Hematopoietic multipotent progenitor cell treated with erythropoietin and hydrocortisone succinate and interleukin-3 and kit ligand, for 4 days (in vitro differentiated cells): ENCODE results near the gene SCN8A.

ENCODE experiments used
- DNase-seq: peaks from one replicate; pipeline ENCODE4 v3.0.0-alpha.2; 2015

The SCN8A gene

DNA sequence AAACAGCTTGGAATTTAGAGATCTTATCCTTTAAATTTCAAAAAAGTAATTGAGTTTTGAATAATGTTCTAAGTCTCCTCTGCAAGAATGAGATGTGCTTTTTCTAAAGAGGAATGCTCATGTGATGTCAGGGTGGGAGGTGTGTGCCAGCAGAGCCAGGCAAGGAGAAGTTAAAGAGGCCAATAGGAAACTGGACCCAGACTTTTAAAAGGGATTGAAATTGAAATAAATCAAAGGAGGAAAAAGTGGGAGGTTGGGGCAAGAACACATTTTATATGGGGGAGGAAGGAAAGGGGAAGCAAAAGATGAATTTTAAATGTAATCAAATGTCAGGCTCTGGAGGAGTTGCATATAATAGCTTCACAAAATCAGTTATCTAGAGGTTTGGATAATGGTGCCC lies 131.4 kb downstream of the SCN8A start:
- no peak for DNase-seq

DNA sequence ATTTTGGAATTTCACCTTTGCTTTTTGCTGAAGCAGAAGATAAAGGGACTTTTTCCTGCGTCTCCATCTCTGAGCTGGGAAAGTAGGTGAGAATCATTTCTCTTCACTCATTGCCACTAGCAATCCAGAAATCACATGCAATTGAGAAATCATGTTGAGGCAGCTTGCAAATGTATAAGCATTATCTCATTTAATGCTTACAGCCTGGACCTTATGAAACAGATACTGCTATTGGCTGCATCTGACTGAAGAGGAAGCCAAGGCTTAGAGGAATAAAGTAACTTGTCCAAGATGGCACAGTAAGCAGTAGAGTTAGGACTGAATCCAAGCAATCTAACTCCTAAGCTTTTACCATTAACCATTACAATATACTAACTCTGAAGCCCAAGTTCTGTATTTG lies 135.1 kb downstream of the SCN8A start:
- DNase-seq = no peak

DNA sequence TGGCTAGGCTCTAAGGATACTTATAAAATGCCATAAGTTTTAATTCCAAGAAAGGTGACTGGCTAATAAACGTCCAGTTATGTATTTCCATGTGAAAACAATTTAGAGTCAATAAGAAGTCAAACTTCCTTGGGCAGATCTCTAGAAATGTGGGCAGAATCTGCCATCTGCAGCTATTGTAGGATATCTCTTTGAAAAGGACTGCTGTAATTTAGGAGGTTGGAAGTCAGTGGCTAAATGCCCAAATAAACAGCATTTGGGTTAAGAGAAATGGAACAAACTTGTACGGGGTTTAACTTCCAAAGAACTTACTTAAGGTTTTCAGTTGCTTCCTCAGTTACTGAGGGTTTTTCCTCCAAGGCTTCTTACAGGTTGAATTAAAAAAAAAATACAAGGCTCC lies 135.9 kb downstream of the SCN8A start:
- DNase-seq = no peak

DNA sequence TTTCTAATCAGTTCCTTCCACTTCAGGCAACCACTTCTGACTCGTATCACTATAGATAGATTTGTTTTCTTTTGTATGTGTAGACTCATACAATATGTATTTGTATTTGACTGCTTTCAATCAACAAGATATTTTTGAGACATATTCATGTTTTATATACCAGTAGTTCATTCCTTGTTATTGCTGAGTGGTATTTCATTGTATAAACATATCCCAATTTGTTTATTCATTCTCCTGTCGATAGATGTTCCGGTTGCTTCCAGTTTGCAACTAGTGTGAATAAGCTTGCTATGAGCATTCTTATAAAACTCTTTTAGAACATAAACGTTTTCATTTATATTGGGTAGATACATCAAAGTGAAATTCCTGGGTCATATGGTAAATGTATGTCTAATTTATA lies 138.3 kb downstream of the SCN8A start:
- DNase-seq = no peak

DNA sequence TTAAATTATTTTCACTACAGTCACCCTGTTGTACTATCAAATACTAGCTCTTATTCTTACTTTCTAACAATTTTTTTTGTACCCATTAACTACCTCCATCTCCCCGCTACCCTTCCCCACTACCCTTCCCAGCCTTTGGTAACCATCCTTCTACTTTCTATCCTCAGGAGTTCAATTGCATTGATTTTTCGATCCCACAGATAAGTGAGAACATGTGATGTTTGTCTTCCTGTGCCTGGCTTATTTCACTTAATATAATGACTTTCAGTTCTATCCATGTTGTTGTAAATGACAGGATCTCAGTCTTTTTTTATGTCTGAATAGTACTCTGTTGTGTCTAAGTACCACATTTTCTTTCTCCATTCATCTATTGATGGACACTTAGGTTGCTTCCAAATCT lies 139.7 kb downstream of the SCN8A start:
- no peak for DNase-seq

DNA sequence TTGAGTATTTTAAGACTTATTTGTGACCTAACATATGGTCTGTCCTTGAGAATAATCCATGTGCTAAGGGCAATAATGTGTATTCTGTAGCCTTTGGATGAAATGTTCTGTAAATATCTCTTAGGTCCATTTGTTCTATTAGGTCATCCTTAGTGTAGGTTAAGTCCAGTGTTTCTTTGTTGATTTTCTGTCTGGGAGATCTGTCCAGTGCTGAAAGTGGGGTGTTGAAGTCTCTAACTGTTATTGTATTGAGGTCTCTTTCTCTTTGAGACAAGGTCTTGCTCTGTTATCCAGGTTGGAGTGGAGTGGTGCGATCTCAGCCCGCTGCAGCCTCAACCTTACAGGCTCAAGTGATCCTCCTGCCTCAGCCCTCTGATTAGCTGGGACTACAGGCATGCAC lies 149.5 kb downstream of the SCN8A start:
- no peak for DNase-seq

DNA sequence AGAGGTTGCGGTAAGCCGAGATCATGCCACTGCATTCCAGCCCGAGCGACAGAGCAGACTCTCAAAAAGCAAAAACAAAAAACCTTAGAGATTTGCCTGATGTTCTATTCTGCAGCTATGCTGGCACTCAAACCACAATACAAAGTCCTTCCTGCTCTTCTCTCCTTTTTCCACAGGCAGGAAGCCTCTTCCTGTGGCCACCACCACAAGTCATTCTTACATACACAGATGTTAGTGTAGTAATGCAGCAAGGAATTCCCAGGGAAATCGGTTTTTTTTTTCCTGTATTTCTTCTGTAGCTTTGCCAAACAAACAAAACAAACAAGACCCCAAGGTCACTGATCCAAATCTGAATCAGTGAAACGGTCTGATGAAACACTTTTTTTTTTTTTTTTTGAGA lies 153.2 kb downstream of the SCN8A start:
- DNase-seq = no peak

DNA sequence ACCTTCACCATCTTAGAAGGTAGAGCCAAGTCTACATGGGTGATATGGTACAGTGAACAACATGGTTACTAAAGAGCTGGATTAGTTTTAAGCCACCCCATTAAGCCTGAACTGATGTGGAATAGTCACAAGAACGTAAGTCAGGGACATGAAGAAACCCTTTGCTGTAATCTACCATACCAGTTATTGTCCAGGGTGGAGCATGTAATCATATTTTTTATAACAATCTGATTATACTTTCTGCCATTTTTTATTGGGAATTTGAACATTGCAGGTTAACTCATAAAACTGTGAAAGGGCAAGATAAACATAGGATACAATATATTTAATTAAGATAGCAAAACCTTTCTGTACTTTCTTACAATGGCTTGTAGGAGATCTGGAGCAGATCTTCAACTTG lies 153.9 kb downstream of the SCN8A start:
- no peak for DNase-seq

DNA sequence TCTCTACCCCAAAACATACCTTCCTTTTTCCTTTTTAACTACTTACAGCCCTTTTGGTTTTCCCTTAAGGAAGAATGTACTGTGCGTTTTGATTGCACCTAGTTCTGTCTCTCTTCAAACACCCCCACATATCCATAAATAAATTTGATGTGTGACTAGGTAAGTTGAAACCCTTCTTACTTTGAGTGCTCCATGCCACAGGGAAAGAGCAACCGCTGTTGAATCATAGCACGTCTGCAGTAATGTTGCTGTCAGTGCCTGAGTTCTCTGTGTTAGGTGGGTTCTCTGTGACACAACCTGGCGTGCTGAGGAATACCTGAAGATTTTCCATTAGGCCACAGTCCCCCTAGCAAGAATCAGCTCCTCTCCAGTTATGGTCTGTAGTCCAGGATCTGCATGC lies 155.4 kb downstream of the SCN8A start:
- no peak for DNase-seq

DNA sequence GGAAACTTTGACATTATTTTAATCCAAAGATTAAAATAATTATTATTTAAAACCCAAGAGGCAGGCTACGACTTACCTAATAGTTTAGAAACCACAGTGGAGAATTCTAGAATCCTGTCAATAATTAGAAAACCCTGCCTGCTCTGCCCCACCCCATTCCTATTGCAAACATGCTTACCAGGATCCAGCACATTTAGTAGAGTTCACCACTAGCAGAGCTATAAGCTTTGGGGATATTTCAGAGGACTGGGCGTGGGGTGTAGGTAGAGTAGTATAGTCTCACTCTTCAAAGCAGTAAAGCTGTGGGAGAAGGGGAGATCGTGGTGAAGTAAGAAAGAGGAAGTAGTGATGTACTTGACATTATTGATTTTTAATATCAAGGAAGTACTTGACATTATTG lies 157.2 kb downstream of the SCN8A start:
- no peak for DNase-seq

DNA sequence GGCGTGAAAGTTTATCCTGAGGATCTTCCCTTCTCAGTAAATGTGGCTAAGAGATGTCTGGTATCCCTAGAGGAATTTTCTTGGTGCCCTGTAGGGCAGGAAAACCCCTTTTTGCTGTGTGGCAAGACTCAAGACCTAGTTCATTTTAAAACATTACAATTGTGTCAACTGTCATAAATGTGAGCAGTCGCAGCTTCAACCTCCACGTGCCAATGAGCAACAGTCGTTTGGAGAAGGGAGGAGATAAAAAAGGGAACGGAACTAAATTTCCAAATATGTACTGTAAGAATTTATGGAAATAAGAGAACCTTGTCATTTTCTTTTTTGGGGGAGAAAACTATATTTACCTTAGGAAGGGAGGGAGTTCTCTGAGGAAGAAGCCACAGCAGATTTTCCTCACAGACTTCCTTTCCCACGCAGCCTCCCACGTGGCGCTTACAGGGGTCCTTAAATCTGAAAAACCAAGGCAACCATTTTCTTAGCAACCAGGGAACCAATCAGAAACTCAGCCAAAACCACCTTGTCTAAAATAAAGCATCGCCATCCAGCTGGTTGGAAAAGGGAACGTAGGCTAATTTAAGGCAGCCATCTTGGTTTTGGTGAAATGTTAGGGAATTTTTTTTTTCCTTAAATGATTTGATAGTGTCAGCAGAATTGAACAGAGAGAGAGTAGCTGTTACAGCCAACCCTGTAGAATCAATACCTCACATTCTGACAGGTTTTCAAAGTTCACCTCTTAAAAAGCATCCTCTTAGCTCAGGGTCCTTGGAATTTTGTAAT lies 158.4 kb downstream of the SCN8A start:
- DNase-seq = no peak

DNA sequence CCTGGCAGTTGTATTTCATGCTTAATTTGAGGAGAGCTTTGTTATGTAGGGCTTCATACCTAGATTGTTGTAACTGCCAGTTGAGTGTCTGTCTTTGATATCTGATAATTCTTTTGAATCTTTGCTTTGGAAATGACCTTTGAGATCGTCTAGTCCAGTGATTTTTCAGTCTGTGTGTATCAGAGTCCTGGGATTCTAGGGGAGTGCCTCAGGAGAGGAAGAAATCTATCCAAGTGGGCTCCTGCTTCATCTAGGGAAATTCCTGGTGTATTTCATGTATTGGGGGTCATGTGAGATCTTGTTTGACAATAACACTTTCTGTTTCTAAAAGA lies 158.9 kb downstream of the SCN8A start:
- DNase-seq = no peak

DNA sequence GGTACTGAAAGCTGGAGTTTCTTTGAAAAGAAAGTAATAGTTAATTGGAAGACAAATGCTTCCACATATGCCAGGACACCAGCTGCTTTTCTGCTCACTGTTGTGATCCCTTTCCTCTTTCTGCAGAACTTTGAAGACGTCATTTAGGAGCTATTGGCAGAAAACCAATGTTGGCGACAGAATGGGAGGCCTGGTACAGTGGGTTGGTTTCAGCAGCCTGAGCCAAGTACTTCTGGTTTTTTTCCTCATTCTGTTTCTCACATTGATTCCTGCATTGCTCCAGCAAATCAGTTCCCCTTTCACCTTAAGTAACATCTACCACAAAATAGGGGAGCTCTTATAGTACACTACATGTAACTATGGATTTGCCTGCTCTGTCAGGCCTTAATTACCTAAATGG lies 160.6 kb downstream of the SCN8A start:
- DNase-seq = peak; percentile 29

DNA sequence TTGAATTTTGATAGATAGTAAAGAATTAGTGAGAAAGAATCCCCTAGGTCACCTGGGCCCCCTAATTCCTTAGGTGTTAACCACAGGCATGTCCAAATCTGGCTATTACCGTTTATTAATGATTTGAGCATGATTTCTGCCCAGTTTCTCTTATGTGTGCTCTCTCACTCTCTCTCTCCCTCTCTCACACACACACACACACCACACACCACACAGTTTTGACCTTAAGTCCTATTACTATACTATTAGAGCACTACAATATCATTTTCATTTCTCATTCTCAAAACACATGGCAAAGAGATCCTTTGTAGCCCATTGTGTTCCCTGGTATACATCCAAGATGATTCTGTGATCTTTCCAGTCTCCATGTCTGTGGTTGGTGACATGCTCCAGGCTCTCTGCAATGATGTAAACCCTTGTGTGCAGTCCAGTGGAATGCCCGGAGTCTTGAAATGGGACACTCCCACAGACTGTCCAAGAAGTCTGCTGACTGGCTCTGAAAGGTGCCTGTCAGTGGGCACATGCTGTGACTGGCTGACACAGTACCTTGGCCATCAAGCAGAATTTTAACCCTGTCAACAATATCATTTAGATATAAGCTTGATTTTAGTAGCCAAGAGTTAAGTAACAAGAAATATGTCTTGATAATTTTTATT lies 161.3 kb downstream of the SCN8A start:
- no peak for DNase-seq

DNA sequence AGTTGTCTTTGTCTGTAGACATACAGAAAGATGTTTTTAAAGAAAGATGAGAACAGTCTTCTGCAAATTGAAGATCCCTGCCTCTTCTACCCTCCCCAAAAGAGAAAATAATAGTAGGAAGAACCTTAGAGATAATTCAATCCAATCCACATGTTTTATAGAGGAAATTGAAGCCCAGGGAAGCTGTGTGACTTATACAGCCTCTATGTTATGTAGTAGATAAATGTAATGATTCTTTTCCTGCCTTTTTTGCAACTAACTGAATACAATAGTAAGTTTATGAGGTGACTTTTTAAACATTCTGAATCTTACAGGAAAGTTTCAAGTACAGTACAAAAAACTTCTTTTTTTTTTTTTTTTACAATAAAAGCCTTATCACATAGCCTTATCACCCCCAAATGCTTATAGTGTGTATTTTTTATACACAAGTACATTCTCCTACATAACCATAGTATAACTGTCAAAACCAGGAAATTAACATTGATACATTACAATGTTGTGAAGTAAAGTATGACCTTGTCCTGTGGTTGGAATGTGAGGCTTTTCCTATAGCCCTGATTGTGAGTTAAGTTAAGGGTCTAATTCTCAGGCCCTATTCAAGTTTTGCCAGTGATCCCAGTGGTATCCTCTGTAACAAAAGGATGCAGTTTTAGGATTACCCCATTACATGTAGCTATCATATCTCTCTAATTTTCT lies 163.1 kb downstream of the SCN8A start:
- no peak for DNase-seq

DNA sequence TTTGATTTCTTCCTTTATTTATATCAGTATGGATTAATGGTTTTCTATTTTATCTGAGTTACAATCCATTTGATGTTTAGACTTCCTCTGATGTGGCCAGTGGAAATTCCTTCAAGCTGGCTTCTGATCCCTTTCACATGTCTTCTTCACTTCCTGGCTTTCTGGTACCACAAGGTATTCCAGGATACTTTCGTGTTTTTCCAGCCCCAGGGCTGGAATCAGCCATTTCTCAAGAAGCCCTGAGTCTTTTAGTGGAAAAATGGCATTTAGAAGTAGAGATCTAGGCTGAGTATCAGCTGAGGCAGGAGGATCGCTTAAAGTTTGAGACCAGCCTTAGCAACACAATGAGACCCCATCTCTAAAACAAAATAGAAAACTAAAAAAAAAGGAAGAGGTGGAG lies 164.2 kb downstream of the SCN8A start:
- no peak for DNase-seq

DNA sequence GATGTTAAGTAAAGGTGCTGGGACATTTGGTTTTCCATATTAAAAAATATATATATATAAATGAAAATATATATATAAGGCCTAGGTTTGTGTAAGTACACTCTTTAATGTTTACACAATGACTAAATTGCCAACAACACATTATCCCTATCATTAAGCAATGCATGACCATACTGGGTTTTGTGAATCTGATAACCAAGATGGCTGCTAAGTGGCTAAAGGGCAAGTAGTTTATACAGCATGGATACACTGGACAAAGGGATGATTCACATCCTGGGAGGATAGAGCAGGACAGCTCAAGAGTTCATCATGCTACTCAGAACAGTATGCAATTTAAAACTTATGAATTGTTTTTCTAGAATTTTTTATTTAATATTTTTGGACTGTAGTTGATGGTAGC lies 168.1 kb downstream of the SCN8A start:
- no peak for DNase-seq

DNA sequence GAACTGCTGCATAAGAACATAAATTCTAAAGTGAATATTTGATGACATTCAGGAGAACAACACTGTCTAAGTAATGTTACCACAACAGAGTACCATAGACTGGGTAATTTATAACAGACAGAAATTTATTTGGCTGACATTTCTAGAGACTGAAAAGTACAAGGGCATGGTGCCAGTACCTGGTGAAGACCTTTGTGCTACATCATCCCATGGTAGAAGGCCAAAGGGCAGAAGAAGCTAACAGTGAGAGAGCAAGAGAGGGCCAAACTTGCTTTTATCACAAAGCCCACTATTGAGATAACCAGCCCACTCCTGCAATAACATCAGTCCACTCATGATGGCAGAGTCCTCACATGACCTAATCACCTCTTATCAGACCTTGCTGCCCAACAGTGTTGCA lies 168.7 kb downstream of the SCN8A start:
- DNase-seq = no peak

DNA sequence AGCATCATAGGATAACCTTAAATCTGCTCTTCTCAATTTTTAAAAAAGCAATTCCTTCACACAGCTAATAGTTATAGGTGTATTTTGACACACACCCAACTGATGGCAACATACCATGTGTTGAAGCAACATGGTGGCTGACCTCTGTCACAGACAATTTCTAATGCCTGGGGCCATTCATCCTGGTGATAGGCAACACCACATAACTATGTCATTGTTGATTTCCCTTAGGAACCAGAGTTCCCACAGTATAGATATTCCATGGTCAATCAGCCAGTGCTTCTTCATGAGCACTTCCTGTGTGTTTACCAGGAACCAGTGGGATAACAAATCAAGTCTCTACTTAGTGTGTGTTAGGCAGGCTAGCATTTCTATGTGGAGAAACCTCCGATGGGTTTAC lies 169.2 kb downstream of the SCN8A start:
- no peak for DNase-seq

DNA sequence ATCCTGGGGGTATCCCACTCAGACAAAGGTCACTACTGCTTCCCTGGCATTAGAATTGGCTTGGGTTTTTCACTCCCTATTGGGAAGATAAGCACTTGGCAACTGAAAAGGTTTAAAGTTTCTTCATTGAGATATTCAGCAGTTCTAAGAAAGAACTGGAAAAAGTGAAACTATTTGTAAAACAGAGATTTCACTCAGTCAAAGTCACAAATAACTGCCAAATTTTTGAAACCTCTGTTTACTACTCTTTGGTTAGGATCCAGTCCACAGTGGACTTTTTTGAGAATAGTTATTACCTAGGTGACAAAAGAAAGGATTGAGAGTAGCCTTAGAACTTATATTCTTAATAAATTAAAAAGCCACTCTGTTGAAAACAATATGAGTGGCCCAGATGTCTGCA lies 172.7 kb downstream of the SCN8A start:
- DNase-seq = no peak

DNA sequence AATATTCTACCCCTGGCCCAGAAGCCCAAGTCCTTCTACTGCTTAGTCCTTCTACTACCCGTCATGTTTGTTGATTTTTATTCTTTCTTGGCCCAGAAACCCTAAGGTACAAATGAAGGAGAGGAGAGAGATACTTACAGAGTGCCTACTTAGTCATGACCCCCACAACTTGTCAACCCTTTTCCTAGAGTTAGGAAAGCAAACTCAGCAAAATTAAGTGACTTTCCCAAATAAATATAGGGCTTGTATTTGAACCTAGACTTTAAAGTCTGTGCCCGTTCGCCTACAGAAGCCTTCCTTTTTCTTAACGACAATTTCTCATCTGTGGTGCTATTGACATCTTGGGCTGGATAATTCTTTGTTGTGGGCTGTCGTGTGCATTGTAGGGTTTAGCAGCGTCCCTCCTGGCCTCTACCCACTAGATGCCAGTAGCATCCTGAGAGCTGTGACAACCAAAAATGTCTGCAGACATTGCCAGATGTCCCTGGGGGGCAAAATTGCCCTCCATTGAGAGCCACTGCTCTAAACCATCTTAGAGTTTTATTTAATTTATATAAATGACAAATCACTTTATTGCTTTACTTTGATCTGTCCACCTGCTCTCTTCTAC lies 175.1 kb downstream of the SCN8A start:
- no peak for DNase-seq

DNA sequence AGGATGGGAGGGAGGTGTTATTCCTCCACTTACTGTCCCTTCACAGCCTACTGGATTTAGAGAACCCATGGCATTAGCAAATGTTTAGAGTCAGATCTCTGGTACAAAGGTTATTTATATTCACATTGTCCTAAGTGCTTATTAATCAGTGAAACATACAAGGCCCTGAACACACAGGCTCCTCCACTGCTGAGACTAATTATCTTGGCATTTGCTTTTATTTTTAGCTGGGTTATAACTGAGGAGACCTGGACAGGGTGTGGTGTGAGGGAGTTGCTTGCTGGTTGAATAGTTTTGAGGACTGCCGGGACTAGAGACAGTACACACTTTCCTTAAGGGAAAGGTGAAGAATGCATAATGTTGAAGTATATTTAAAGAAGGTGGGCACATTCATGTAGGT lies 180.0 kb downstream of the SCN8A start:
- DNase-seq = no peak

DNA sequence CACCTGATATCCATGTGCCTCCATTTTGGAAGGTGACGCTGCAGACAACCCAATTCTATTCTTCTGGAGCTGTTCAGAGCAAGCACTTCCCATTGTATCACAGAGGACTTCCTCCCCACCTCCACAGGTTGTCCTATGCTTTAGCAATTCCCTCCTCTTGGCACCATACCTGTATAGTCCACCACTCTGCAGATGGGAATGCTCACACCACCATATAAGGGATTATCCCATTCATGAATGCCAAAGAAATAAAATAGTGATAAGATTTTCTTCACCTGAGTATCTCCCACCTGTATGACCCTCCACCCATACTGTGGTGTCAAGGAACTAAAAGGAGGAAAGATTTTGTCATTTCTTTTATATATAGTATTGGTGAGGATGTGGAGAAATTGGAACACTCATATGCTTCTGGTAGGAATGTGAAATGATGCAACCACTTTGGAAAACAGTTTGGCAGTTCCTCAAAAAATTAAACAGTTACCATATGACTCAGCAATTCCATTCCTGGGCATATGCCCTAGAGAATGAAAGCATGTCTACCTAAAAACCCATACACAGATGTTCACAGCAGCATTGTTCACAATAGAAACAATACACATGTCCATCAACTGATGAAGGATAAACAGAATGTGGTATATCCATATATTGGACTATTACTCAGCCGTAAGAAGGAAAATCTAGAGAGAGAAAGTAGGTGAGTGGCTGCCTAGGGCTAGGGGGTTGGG lies 182.3 kb downstream of the SCN8A start:
- peak; percentile 13 for DNase-seq
